ENCODE data around the gene PARP11.

Gene PARP11

GRCh38 chr12:3768911-3769447 lies 104.2 kb downstream of the PARP11 start:
- Histone ChIP-seq H3K4me1 (no peaks in the 10 kb centered on the region), H3K27me3 (ENCODE audit: low read depth) (no peaks in the 10 kb centered on the region), H3K4me3 (no peak overlapping the region), H3K9me3 (no peaks in the 10 kb centered on the region), H3K36me3 (replicated peaks) (no peaks in the 10 kb centered on the region)
- DNase-seq (ENCODE audit: low spot score in 2 of 2) = no peak
- in situ Hi-C loops (cut with MboI; ENCODE audit: low sequenced_read_pairs) = no loop called here

- DNase-seq (ENCODE audit: low spot score in 2 of 2) = no peak
- in situ Hi-C loops (cut with MboI; ENCODE audit: low sequenced_read_pairs) = no loop called here
- no peak overlapping the region for H3K4me3 ChIP-seq
- H3K36me3 ChIP-seq (replicated peaks) = no peaks in the 10 kb centered on the region
- H3K4me1 ChIP-seq = no peaks in the 10 kb centered on the region
- H3K9me3 ChIP-seq = no peaks in the 10 kb centered on the region
- peaks cover 2% of the 10 kb centered on the region; the same call in 1 of the 2 replicates for H3K27me3 ChIP-seq (ENCODE audit: low read depth)
Observed at GRCh38 chr12:3761116-3761735, 112.0 kb downstream of the PARP11 start.

- Histone ChIP-seq H3K4me3 (no peak overlapping the region), H3K27me3 (ENCODE audit: low read depth) (peaks cover 2% of the 10 kb centered on the region; the same call in 1 of the 2 replicates), H3K9me3 (no peaks in the 10 kb centered on the region), H3K36me3 (replicated peaks) (no peaks in the 10 kb centered on the region), H3K4me1 (no peaks in the 10 kb centered on the region)
- no peak for DNase-seq (ENCODE audit: low spot score in 2 of 2)
- in situ Hi-C loops (cut with MboI; ENCODE audit: low sequenced_read_pairs) = no loop called here
Observed at GRCh38 chr12:3759878-3760277, 113.3 kb downstream of the PARP11 start.

Data from HAP-1 (cell line).